Neutrophil (primary cell): ENCODE measurements around the gene MINK1.

Experiments used
- H3K27ac ChIP-seq: fragments of 200-600 bp; sonication (generic); 2 replicates; pipeline ENCODE4 v1.5.1; 2016; ENCODE audit warnings: mild to moderate bottlenecking, moderate library complexity
- H3K27me3 ChIP-seq: fragments of 200-600 bp; sonication (generic); 2 replicates; pipeline ENCODE4 v1.6.0; 2016; ENCODE audit warnings: mild to moderate bottlenecking
- H3K36me3 ChIP-seq: fragments of 200-600 bp; sonication (generic); 2 replicates; pipeline ENCODE4 v1.5.1; 2017
- H3K4me1 ChIP-seq, 2 experiments: fragments of 200-600 bp in 1 of 2; sonication (generic) in 1 of 2; 1 replicate in 1 of 2; 2 replicates in 1 of 2; pipeline versions ENCODE4 v1.5.1 to v1.6.1; 2013 to 2016; ENCODE audit warnings: low read depth in 1 of 2, low read length in 1 of 2, mild to moderate bottlenecking in 1 of 2, moderate library complexity in 1 of 2; ENCODE audit not compliant: control insufficient read depth in 1 of 2, insufficient read depth in 1 of 2
- H3K4me3 ChIP-seq, 2 experiments: fragments of 200-600 bp in 1 of 2; sonication (generic) in 1 of 2; 1 replicate in 1 of 2; 2 replicates in 1 of 2; pipeline ENCODE4 v1.5.1; 2013 to 2016; ENCODE audit warnings: low read depth in 1 of 2, low read length in 1 of 2, mild to moderate bottlenecking in 1 of 2, moderate library complexity in 1 of 2
- H3K9me3 ChIP-seq: fragments of 200-600 bp; sonication (generic); 2 replicates; pipeline ENCODE4 v1.5.1; 2016
- TF ChIP-seq, protein P1 (sequence below): fragments of 200-600 bp; sonication (generic); IDR thresholded peaks from 2 replicates; pipeline ENCODE4 v1.5.1; 2016; ENCODE audit warnings: antibody characterized with exemption

MINK1 gene

DNA sequence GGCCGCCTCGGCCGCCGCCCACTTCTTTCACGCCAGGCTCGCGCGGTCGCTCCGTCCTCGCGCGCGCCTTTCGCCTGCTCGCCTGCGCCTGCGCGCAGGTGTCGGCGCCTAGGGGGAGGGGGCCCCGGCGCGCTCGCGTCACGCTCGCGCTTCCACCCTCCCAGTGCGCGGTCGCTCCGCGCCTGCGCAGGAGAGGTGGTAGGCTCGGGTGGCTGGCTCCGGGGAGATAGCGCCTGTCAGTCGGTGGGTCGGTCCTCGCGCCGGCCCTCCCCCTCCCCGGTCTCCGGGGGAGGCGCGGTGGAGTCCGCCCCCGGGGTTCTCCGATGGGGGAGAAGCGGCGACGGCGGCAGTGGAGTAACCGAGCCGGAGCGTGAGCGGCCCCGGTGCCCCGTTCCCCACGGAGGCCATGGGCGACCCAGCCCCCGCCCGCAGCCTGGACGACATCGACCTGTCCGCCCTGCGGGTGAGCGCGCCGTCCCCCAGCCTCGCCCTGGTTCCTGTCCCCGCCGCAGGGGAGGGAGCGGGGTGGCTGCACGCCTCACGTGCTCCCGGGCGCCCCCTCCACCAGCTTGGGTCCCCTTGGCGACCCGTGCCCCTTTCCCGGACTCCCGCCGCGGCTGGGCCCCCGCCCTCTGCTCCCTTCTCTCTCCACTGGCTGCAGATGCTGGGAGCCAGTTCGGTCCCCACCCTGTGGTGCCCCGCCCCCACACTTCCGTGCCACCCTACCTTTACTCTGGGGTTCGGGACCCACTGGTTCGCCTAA lies at the start of gene MINK1:
Gene MINK1, plus strand, starts transcription at position 163 of the 763 bp plus-strand sequence. Its CDS starts 244 bp downstream, at position 407.
- H3K27me3 ChIP-seq = no peaks in the 10 kb centered on the region

DNA sequence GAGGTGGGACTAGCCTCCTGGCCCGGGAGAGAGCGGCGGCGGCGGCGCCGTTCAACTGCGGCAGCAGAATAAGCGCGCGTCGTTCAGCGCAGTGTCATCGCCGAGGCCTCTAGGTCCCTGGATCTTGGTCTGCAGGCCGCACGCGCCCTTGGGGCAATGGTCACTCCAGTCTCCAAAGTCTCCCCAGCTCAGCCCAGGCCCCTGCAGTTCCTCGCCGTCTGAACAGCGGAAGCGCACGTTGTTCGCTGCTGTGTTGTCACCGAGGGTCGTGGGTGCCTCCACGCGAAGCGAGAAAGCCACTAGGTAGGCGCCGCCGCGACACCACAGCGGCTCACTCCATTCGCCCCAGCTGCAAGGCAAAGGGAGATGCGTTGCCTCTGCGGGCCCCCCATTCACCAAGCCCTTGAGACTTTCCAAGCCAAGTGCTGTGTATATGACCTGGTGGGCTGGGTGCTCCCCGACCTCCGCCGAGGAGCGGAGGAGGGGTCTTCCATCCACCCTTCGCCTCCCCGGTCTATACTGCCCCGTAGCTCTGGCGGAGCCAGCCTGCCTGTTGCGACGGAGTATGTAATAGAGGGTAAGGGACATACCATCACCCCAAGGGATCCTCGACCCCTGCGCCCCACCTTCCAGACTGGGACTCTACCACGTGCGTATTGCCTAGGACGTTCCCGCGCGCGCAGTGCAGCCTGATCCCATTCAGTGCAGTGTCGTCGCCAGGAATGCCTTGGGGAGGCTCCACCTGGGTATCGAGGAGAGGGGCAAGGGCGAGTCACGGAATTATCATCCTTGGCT lies 47.6 kb upstream of the MINK1 start:
- Histone ChIP-seq H3K4me1 (peaks cover 19 to 32% of the 10 kb centered on the region in 2 experiments), H3K27me3 (peaks cover 96% of the 10 kb centered on the region), H3K27ac (no peak overlapping the region), H3K9me3 (no peaks in the 10 kb centered on the region), H3K36me3 (no peaks in the 10 kb centered on the region), H3K4me3 (no peak overlapping the region)
- TF ChIP-seq, protein P1, sequence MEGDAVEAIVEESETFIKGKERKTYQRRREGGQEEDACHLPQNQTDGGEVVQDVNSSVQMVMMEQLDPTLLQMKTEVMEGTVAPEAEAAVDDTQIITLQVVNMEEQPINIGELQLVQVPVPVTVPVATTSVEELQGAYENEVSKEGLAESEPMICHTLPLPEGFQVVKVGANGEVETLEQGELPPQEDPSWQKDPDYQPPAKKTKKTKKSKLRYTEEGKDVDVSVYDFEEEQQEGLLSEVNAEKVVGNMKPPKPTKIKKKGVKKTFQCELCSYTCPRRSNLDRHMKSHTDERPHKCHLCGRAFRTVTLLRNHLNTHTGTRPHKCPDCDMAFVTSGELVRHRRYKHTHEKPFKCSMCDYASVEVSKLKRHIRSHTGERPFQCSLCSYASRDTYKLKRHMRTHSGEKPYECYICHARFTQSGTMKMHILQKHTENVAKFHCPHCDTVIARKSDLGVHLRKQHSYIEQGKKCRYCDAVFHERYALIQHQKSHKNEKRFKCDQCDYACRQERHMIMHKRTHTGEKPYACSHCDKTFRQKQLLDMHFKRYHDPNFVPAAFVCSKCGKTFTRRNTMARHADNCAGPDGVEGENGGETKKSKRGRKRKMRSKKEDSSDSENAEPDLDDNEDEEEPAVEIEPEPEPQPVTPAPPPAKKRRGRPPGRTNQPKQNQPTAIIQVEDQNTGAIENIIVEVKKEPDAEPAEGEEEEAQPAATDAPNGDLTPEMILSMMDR = no peak

More for the DNA sequence above, at the start of gene MINK1:
- TF ChIP-seq, protein P1 = no peak
- Histone ChIP-seq H3K9me3 (no peaks in the 10 kb centered on the region), H3K4me3 (peak within 1 kb of the TSS; percentile 81 to 93), H3K27ac (peak within 1 kb of the TSS; percentile 87), H3K36me3 (peaks cover 7% of the 10 kb centered on the region), H3K4me1 (peaks cover 31 to 45% of the 10 kb centered on the region in 2 experiments)

DNA sequence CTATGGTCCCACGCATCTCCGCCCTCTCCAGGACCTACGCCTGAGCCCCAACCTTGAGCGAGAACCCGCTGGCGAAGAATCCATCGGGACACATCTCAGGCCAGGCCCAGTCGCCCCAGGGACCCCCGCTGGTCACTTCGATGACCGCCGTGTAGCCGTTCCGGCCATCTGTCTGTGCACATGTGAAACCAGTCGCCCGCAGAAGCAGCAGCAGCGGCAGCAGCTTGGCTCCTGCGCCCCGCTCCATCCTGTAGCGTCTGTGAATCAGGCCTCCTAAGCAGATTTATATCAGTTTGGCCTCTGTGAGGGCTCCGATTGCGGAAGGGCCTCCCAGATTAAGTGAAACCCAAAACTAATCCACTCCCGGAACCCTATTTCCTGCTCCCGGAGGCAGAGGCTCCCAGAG lies 47.0 kb upstream of the MINK1 start, which contains the start of gene VMO1:
Gene VMO1, minus strand, starts transcription at position 259 of the 406 bp plus-strand sequence. Its CDS starts 12 bp downstream, at position 247.
- no peaks in the 10 kb centered on the region for H3K9me3 ChIP-seq
- H3K36me3 ChIP-seq = no peaks in the 10 kb centered on the region
- H3K4me3 ChIP-seq = no peak within 1 kb of the TSS
- H3K4me1 ChIP-seq = peaks cover 24 to 34% of the 10 kb centered on the region in 2 experiments
- no peak within 1 kb of the TSS for H3K27ac ChIP-seq
- TF ChIP-seq, protein P1 = no peak
- H3K27me3 ChIP-seq = peaks cover 96% of the 10 kb centered on the region

DNA sequence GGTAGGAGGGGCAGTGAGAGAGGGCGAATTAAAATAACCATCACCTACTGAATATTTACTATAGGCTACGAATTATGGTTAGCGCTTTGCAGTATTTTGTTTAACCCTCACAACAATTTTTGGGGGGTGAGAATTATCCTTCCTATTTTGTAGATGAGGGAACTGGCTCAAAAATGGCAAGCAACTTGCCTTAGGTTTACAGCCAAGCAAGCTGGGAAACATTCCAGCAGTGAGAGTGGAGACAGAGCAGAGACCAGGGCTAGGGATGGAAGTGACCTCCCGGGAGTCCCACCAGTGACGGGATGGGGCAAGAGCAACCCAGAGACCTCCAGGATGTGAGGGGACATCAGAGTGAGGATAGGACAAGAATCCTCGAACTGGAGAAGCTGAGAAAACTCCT lies 46.6 kb upstream of the MINK1 start:
- Histone ChIP-seq H3K9me3 (no peaks in the 10 kb centered on the region), H3K27me3 (peaks cover 96% of the 10 kb centered on the region), H3K27ac (no peak overlapping the region), H3K4me1 (peaks cover 24 to 34% of the 10 kb centered on the region in 2 experiments), H3K36me3 (no peaks in the 10 kb centered on the region), H3K4me3 (no peak overlapping the region)
- TF ChIP-seq, protein P1 = no peak

DNA sequence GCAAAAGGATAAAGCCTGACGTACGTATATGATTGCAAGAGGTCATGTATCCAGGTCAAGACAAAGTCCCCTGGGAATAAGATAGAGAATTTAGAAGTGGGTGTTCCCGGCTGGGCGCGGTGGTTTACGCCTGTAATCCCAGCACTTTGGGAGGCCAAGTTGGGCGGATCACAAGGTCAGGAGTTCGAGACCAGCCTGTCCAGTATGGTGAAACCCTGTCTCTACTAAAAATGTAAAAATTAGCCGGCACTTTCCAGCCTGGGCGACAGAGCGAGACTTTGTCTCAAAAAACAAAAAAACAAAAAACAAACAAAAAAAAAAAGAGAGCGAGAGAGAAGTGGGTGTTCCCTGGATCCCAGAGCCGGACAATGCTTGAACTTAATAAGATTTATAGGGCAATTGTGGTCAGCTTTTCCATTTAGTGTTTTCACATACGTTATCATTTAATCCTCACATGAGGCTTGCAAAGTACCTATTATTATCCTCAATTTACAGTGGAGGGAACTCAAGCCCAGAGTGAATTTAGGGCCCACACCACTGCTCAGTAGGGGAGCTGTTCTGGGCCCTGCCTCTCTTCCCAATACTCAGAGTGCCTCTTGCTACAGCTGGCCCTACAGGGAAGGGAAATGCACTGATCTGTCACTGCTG lies 44.9 kb upstream of the MINK1 start:
- peaks cover 96% of the 10 kb centered on the region for H3K27me3 ChIP-seq
- H3K4me1 ChIP-seq = peaks cover 24 to 34% of the 10 kb centered on the region in 2 experiments
- no peak overlapping the region for H3K4me3 ChIP-seq
- no peak overlapping the region for H3K27ac ChIP-seq
- TF ChIP-seq, protein P1 = no peak
- no peaks in the 10 kb centered on the region for H3K9me3 ChIP-seq
- H3K36me3 ChIP-seq = no peaks in the 10 kb centered on the region
